GM21423 (cell line): ENCODE results near the gene HAUS3.

Experiments used
- ATAC-seq: cut with Tn5 transposase; IDR thresholded peaks from one replicate; pipeline ENCODE4 v1.9.1; 2021; ENCODE audit warnings: mild to moderate bottlenecking, moderate library complexity; ENCODE audit not compliant: unreplicated experiment

HAUS3 gene, protein sequence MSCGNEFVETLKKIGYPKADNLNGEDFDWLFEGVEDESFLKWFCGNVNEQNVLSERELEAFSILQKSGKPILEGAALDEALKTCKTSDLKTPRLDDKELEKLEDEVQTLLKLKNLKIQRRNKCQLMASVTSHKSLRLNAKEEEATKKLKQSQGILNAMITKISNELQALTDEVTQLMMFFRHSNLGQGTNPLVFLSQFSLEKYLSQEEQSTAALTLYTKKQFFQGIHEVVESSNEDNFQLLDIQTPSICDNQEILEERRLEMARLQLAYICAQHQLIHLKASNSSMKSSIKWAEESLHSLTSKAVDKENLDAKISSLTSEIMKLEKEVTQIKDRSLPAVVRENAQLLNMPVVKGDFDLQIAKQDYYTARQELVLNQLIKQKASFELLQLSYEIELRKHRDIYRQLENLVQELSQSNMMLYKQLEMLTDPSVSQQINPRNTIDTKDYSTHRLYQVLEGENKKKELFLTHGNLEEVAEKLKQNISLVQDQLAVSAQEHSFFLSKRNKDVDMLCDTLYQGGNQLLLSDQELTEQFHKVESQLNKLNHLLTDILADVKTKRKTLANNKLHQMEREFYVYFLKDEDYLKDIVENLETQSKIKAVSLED

DNA sequence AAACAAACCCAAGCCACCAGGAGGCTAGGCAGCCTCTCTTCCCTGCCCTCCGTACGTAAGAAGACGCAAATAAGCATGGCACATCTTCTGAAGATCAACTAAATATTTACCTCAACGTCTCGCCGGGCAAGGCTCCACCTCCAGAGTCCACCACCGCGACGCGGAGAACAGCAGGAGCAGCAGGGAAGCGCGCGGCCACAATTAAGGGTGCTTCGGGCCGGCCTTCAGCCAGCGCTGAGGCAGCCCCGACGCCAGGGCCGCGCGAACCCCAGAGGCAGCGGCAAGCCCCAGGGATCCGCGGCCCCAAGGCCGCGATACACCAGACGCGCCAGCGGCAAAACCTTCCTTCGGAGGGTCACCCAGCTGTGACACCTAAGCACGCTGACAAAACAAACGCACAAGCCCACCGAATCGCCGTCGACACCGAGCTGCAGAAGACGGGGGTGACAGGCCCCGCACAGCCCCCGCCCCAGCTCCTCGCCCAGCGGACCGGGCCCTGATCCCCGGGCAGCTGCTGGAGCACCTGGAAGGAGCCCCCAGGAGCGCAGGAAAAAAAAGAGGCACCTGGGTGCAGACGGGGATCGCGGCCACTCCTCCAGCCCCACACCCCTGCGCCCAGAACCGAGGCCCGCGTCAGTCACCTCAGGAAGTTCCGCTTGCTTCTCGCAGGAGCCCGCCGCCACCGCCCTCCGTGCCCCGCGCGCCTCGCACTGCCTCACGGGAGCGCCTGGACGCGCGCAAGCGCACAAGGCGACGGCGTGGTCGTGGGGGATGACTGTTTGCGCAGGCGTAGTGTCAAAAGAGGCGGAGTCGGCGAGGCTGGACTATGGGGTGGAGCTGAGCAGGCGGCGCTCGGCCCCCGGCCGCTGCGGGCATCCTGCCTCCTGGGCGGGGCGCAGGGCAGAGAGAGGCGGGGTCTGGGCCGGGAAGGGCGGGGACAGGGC lies at the start of gene HAUS3, which contains the start of gene POLN:
TSS of gene HAUS3 (minus strand) at position 712 of the 944 bp plus-strand sequence. CDS start 1,175 bp downstream, outside the sequence.
TSS of gene POLN (minus strand) at position 712 of the 944 bp plus-strand sequence. CDS start 12,890 bp downstream, outside the sequence.
- peak; percentile 87 for ATAC-seq

DNA sequence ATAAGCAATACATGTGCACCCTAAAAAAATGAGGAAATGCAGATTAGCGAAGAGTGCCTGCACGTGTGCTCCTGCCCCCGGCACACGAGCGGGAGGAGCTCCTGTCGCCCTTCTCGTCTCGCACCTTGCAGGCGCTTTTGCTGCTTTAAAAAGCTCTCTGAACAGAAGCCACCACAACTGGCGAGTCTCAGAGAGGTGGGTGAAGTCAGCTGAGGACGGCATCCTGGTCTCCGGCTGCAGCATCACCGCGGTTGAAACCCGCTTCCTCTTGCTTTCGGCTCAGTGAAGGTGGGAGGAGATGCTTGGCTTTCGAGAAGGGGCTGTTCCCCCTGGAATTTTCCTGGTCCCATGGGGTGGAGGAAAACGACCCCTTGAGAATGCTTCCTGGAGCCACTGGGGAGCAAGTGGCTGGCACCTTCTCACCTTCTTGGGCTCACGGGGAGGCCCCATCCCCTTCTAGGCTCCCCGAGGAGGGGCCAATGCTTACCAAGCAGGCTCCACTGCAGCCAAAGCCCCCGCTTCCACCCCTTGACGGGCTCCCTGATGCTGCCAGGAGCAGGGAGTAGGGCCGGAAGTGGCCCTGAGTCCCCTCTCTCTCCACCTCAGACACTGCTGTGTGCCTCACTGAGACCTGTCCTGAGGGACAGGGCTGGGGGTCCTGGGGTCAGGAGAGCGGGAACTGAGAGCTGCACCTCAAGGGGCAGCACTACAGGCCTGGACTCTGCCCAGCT lies 49.2 kb upstream of the HAUS3 start:
- no peak for ATAC-seq

DNA sequence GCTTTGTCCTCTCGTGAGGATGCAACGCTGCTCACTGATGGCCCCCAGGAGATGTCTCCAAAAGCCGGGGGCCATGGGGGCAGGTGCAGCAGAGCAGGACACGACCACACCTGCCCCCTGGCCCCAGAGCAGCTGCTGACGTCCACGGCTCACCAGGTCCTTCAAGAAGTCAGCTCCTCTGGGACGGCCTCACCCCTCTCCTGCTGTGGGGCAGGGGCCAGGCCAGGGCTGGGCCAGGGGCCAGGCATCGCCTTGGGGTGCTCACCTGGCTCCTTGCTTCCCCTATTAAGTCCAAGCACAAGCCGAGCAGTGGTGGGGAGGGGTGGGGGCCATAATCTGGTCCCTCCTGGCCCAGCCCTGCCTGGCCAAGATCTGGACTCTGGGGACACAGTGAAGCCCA lies 48.6 kb upstream of the HAUS3 start:
- no peak for ATAC-seq

DNA sequence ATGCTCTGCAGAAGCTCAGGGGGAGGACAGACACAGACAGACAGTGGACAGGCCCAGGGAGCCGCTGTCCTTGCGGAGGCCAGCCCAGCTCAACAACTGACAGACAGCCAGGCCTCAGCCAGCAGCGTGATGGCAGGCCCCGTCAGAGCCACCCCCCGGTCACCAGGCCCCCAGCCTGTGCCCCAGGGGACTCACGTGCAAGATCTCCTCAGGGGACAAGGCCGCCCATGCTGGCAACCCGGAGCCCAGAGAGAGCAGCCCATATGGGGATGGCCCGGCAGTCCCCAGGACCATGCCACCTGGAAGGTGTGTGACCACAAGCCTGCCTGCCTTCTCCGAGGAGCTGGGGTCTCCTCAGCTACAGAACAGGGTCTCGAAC lies 48.0 kb upstream of the HAUS3 start:
- no peak for ATAC-seq

DNA sequence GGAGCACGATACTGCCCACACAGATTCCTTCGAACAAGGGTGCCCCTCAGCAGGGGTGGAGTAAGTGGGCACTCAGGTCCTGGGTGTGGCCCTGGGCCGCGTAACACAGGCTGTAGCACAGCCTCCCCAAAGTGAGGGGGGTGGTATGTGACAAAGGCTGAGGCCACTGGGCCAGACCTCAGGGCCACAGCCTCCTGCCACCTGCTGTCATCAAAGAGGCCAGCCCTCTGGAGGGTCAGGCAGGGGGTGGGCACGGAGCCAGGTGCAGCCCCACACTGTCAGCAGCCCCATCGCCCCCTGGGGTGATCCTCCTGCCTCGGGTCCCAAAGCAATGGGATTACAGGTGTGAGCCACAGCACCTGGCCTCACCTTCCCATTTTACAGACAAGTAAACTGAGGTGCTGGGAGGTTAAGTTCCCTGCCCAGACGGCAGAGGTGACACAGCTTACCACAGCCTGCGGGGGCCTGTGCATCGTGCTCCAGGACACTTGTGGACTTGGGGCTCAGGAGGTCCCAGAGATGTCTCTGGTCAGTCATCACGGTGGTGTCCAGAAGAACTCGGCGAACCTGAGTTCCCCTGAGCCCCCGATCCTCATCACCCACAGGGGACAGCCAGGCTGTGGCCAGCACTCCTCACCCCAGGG lies 47.5 kb upstream of the HAUS3 start:
- ATAC-seq: no peak

DNA sequence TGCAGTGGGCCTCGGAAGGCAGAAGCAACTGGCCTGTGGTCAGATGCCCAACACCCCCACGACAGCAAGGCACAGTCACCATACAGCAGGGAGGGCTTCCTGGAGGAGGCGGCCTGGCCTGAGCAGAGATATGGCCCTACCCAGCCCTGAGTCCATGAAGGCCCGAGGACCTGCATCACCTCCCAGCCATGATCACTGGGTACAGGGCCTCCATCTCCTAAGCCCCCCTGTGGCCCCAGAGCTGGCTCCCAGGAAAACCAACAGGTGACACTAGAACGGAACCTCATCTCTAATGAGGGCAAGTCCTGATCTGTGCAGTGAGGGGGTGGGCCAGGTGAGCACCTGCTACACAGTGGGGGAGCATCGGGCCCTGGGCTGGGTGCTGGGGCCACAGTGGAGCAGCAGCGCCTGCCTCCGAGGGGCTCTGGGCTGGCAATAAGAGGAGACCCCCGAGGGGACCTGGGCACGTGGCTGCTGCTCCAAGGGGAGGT lies 46.2 kb upstream of the HAUS3 start:
- ATAC-seq: no peak

DNA sequence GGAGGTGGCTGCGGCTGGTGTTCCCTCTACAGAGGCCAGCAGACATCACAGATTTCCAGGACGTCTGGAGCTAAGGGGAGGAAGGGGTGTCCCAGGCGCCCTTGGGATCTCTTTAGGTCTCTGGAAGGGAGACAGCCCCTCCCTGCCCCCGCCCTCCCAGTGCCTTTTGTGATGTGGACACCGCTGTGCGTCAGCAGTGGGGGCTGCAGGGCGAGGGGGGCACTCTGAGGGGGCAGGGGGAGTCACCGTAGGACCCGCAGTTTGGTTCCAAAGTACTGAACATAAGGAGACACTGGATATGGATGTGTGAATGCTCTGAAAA lies 45.6 kb upstream of the HAUS3 start:
- no peak for ATAC-seq

DNA sequence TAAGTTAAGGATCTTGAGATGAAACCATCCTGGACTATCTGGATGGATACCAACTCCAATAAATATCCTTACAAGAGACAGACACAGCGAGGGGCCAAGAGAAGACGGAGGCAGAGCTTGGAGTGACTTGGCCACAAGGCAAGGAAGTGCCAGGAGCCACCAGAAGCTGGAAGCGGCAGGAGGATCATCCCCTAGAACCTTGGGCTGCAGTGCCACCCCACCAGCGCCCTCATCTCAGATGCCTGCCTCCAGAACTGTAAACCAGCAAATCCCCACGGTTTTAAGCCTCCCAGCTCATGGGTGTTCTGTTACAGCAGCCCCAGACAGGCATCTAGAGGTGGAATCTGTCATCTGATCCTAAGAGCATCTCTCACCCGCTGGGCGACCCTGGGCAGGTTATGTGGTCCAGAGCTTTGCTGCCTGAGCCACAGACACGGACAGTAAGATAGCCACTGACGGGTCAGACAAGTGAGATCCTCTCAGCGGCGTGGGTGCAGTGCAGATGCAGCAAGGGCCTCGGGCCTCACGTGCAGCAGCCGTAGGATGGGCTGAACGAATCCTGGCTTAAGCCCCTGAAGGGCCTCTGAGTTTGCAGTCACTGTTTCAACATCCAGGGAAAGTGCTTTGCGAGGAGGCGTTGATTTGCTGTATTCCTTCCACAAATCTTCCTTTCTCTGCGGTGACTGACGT lies 45.1 kb upstream of the HAUS3 start:
- ATAC-seq: no peak

DNA sequence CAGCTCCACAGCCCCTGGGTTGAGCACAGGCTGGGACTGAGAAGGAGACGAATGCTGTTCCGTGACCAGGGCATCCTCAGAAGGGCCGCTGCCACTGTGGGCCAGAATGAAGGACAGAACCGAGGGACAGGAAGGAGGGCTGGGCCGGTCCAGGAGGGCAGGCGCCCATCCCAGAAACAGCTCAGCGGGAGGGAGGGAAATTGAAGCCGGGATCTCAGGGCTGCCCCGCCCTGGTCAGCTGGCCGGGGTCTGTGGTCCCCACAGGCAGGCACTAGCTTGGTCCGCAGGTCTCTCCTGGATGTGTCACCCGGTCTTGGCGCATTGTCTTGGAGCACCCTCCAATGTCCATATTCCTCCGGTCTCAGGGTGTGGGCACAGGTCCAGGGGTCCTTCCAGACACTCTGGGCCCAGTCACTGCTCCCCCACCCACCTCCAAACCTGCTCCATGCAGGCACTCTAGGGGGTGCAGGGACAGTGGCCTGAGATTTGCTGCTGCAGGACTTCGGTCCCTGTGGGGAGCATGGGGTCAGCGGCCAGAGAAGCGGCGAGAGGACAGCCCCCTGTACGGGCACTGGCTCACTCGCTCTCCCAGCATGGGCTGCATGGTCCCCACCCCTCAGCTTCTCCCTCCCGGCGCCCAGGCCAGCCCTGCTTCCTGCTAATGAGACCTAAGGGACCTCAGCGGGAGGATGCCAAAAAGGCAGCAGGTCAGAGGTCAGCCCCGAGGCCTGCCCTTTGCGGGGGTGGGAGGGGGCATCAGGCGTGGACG lies 43.9 kb upstream of the HAUS3 start:
- ATAC-seq: no peak

DNA sequence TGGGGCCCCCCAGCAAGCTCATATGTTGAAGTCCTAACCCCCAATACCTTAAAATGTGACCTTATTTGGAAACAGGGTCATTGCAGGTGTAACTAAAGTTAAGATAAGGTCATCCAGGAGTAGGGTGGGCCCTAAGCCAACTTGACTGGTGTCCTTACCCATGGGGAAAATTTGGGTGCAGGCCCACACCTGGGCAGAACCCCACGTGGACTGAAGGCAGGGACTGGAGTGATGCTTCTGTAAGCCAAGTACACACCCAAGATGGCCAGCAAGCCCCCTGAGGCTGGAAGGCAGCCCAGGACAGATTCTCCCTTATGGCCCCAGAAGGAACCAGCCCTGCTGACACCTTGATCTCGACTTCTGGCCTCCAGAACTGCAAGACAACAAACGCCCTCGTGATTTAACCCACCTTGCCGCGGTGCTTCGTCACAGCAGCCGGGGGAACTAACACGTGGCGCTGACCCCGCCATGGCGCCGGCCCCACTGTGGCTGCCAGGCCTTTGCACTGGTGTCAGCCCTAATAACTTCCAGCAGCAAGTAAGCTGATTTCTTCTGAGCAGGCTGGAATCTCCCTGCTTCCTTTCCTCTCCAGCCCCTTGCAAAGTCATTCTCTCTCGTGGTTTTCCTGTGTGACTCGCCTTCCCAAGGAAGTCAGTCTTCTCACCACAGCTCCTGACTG lies 43.2 kb upstream of the HAUS3 start:
- no peak for ATAC-seq

DNA sequence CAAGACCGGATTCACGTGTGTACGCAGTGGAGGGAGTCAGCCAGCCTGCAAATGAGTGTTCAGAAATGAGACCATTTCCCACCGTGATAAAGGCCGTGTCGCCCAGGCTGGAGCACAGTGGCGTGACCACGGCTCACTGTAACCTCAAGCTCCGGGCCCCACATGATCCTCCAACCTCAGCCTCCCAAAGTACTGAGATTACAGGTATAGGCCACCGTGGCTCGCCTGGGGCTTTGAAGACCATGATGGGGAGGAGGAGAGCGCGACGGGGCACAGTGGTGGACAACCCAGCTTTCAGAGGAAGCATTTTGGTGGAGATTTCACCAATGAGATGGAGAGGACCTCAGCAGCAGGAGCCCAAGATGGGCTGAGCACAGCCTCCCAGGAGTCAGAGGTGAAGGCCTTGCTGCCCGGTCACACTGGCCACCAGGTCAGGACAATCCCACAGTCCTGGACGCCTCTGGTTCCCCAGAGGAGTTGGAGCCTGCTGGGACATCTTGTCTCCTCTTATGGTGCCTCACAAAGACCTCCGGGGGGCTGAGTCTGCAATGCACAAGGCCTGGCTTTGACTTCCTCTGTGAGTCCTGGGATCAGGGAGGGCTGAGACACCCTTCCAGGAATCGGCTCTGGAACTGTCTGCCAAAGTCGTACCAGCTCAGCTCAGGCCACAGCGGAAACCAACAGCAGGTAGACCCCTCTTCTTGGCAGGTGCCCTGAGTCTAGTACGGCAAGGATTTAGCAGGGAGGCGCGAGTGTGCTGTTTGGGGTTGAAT lies 42.4 kb upstream of the HAUS3 start:
- no peak for ATAC-seq

DNA sequence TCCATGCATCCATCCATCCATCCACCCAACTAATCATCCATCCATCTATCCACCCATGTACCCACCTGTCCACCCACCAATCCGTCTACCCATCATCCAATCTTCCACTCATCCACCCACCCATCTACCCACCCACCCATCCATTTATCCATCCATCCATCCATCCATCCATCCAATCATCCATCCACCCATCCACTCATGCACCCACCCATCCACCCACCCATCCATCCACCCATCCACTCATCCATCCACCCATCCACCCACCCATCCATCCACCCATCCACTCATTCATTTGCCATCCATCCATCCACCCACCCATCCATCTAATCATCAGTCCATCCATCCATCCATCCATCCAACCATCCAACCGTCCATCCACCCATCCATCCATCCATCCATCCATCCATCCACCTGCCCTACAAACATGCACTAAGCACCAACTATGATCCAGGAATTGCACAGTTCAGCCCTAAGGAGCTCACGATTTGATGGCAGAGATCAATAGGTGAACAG lies 41.3 kb upstream of the HAUS3 start:
- ATAC-seq: no peak

DNA sequence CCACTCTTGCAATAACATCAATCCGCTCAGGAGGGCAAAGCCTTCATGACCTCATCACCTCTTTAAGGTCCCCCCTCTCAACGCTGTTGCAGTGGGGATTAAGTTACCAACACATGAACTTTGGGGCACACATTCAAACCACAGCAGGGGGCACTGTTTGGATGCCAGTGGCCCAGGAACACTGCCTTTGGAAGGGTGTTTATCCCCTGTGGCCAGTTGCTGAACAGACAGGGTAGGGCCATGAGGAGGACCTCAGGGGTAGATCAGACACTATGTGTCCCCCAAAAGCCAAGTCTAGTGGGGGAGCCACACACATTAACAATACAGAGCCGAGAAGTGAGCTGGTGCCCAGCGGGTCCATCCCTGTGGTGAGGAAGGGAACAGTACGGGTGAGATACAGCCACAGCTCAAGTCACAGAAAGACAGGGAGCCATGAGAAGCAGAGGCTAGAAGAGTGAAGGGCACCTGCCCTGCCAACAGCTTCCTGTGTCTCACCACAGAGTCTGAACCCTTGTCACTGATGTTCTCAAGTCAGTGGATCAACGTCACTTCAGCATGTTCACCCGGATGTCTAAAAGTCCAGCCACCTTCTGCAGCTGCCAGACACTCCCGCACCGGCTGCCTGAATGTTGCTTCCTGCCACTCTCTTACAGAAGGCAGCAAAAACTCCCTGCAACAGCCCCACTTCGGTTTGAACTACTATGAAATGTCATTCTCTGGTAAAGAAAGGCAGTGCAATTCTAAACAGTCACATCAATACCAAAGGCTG lies 39.8 kb upstream of the HAUS3 start:
- ATAC-seq: peak; percentile 86

DNA sequence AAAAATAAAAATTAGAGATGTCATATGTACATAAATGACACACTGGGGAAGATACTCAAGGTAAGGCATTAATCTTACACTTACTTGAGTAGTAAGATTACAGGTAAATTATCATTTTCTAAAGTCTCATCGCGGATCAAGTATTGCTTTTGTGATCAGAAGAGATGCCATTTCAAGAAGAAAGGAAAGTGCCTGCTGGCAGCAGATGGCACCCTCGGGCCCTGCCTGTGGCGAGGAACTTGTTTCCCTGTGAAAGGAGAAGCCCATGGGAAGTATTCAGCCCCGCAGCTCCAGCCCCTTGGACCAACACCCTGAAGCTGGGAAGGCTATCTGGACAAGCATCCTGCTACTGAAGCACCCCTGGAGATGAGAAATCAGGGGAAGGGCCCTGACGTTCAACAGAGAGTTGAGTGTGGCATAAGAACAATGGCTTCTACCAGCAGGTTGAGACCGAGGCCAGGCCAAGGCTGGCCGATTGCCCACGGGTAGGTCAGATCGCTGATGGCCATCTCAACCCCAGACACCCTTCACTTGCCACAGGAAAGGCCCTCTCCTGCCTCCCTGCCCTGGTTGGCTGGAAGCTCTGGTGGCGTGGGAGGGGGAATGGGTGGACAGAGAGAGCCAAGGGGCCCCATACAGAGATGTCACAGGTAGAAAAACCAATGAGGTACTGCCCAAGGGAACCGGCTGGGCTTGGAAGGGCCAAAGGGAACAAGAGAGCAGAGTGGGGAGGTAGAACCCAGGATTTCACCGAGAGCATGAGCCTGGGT lies 38.8 kb upstream of the HAUS3 start:
- ATAC-seq: no peak

DNA sequence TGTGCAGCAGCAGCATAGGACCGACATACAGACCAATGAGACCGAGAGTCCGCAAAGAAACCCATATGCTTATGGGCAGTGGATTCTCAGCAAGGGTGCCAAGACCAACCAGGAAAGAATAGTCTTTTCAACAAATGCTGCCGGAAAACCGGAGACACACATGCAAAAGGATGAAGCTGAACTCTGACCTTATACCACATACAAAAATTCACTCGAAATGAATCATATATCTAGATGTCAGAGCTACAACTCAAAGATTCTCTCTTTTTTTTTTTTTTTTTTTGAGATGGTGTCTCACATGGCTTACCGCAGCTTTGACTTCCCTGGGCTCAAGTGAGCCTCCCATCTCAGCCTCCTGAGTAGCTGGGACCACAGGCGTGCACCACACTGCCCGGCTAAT lies 36.0 kb upstream of the HAUS3 start:
- ATAC-seq: no peak
